ENCODE data around the gene LRRC14B.

- TF ChIP-seq CTCF (conservative IDR thresholded peaks at IDR 0.05) (no peak), ZFX (IDR thresholded peaks at IDR 0.05) (no peak)
These were observed 17.7 kb upstream of the LRRC14B start for GRCh38 chr5:173392-174290.

Measured in C4-2B (cell line).